A549 (cell line): ENCODE measurements around the gene GOT1. TPM values are rescaled to one million over a fixed set of nuclear protein-coding genes. Genes with fewer than 3 reads are reported as not detected.

Source experiments
- ATAC-seq, 2 experiments: fragments of 200-7000 bp in 1 of 2; fragments of >200 bp in 1 of 2; cut with Nextera tagmentation in 1 of 2; cut with Tn5 transposase in 1 of 2; 3 replicates each; pipeline versions ENCODE4 v1.8.0 to v1.9.1; 2018 to 2020; ENCODE audit warnings: mild to moderate bottlenecking in 1 of 2, moderate library complexity in 1 of 2
- CTCF ChIA-PET: fragments of 300-600 bp; sonication (Branson Sonifier 250); formaldehyde crosslinking; extraction: SDS; loops from one replicate; lab custom pipeline; 2021; ENCODE audit warnings: antibody characterized with exemption, inconsistent platforms; lab: Yijun Ruan, JAX
- POLR2A ChIA-PET: fragments of 350-600 bp; formaldehyde crosslinking; extraction: SDS; loops from one replicate; lab custom pipeline; 2021; ENCODE audit warnings: antibody characterized with exemption, inconsistent platforms; lab: Yijun Ruan, JAX
- DNase-seq, 2 experiments: peaks; one replicate each; pipeline versions ENCODE4 v3.0.0 to v3.0.0-alpha.2; 2011 to 2016; ENCODE audit warnings: low read depth in 1 of 2, low spot score in 1 of 2
- FAIRE-seq: peaks from 2 replicates; lab custom pipeline; 2011; peaks lifted over from hg19 to GRCh38; lab: Jason Lieb, UNC
- H3K27ac ChIP-seq, 2 experiments: fragments of >200 bp; sonication (Bioruptor Twin); formaldehyde crosslinking; 3 replicates each; pipeline ENCODE4 v1.5.1; 2016 to 2017
- H3K4me1 ChIP-seq: fragments of >200 bp; sonication (Bioruptor Twin); formaldehyde crosslinking; 3 replicates; pipeline ENCODE4 v1.6.1; 2016
- H3K4me2 ChIP-seq: fragments of >200 bp; sonication (Bioruptor Twin); formaldehyde crosslinking; 3 replicates; pipeline ENCODE4 v1.6.1; 2016
- H3K4me3 ChIP-seq: fragments of >200 bp; sonication (Bioruptor Twin); formaldehyde crosslinking; 3 replicates; pipeline ENCODE4 v1.5.1; 2016
- H3K9me3 ChIP-seq: fragments of >200 bp; sonication (Bioruptor Twin); formaldehyde crosslinking; 3 replicates; pipeline ENCODE4 v1.6.1; 2016
- ATOH8 ChIP-seq: fragments of 250-450 bp; sonication (Bioruptor Pico); IDR thresholded peaks from 2 replicates; pipeline ENCODE4 v1.5.0; 2020; ENCODE audit warnings: low read depth, mild to moderate bottlenecking, moderate library complexity
- BCL3 ChIP-seq: fragments of >200 bp; sonication (Bioruptor Twin); formaldehyde crosslinking; IDR thresholded peaks from 3 replicates; pipeline ENCODE4 v1.6.1; 2016
- CBX2 ChIP-seq: fragments of 200-600 bp; sonication (generic); IDR thresholded peaks from 2 replicates; pipeline ENCODE4 v1.6.1; 2016; ENCODE audit warnings: low read depth, mild to moderate bottlenecking, borderline replicate concordance
- CBX8 ChIP-seq: fragments of 200-600 bp; sonication (generic); IDR thresholded peaks from 2 replicates; pipeline ENCODE4 v1.6.1; 2016
- CHD2 ChIP-seq: fragments of 150-350 bp; IDR thresholded peaks from 2 replicates; pipeline ENCODE4 v1.6.1; 2014; ENCODE audit warnings: low read length; ENCODE audit not compliant: partially characterized antibody
- CHD4 ChIP-seq: fragments of 200-600 bp; sonication (generic); IDR thresholded peaks from 2 replicates; pipeline ENCODE4 v1.6.1; 2016; ENCODE audit warnings: antibody characterized with exemption, mild to moderate bottlenecking, borderline replicate concordance
- EHMT2 ChIP-seq: fragments of 200-600 bp; sonication (generic); IDR thresholded peaks from 2 replicates; pipeline ENCODE4 v1.6.1; 2016; ENCODE audit warnings: antibody characterized with exemption, low read depth, mild to moderate bottlenecking, moderate library complexity
- EP300 ChIP-seq, 2 experiments: fragments of >200 bp; sonication (Bioruptor Twin); formaldehyde crosslinking; IDR thresholded peaks; 2 replicates in 1 of 2; 3 replicates in 1 of 2; pipeline ENCODE4 v1.6.1; 2016 to 2017
- FOSL2 ChIP-seq, 2 experiments: fragments of 450-650 bp in 1 of 2; fragments of >200 bp in 1 of 2; sonication (Bioruptor Twin) in 1 of 2; formaldehyde crosslinking; IDR thresholded peaks; 2 replicates each; pipeline versions ENCODE4 v1.5.0 to v1.6.1; 2016 to 2020; ENCODE audit warnings: mild to moderate bottlenecking in 1 of 2, moderate library complexity in 1 of 2
- GATA3 ChIP-seq: IDR thresholded peaks from 2 replicates; pipeline ENCODE4 v1.6.1; 2012; ENCODE audit warnings: borderline replicate concordance
- HDAC2 ChIP-seq: fragments of 200-600 bp; sonication (generic); IDR thresholded peaks from 2 replicates; pipeline ENCODE4 v1.6.1; 2016
- HOXB13 ChIP-seq: fragments of 250-450 bp; sonication (Bioruptor Pico); IDR thresholded peaks from 2 replicates; pipeline ENCODE4 v1.5.0; 2020; ENCODE audit warnings: low read depth, mild to moderate bottlenecking, moderate library complexity
- JUN ChIP-seq, 2 experiments: fragments of >200 bp; sonication (Bioruptor Twin); formaldehyde crosslinking; IDR thresholded peaks; 2 replicates in 1 of 2; 3 replicates in 1 of 2; pipeline ENCODE4 v1.6.1; 2016 to 2017
- JUNB ChIP-seq: fragments of >200 bp; sonication (Bioruptor Twin); formaldehyde crosslinking; IDR thresholded peaks from 2 replicates; pipeline ENCODE4 v1.6.1; 2016
- MAZ ChIP-seq: fragments of 150-350 bp; IDR thresholded peaks from 2 replicates; pipeline ENCODE4 v1.6.1; 2014; ENCODE audit warnings: antibody characterized with exemption, low read depth, low read length, borderline replicate concordance
- MYC ChIP-seq: IDR thresholded peaks from 2 replicates; pipeline ENCODE4 v1.6.1; 2012; ENCODE audit warnings: mild to moderate bottlenecking, inconsistent platforms, low read length, improper control_type of control experiment, borderline replicate concordance
- NPAS2 ChIP-seq: fragments of 250-450 bp; sonication (Bioruptor Pico); IDR thresholded peaks from 2 replicates; pipeline ENCODE4 v1.8.0; 2022; ENCODE audit warnings: mild to moderate bottlenecking, moderate library complexity, borderline replicate concordance
- PBX3 ChIP-seq: IDR thresholded peaks from 2 replicates; pipeline ENCODE4 v1.6.1; 2012
- RCOR1 ChIP-seq: fragments of 150-350 bp; IDR thresholded peaks from 2 replicates; pipeline ENCODE4 v1.6.1; 2014; ENCODE audit warnings: antibody characterized with exemption, low read length, low read depth
- REST ChIP-seq: fragments of 200-600 bp; sonication (generic); IDR thresholded peaks from 2 replicates; pipeline ENCODE4 v1.6.1; 2016; ENCODE audit warnings: antibody characterized with exemption, mild to moderate bottlenecking, moderate library complexity
- RNF2 ChIP-seq: fragments of 200-600 bp; sonication (generic); IDR thresholded peaks from 2 replicates; pipeline ENCODE4 v1.6.1; 2016; ENCODE audit warnings: low read depth, mild to moderate bottlenecking, antibody characterized with exemption, moderate library complexity, borderline replicate concordance
- SREBF2 ChIP-seq: fragments of 450-650 bp; IDR thresholded peaks from 2 replicates; pipeline ENCODE4 v1.6.1; 2014; ENCODE audit warnings: mild to moderate bottlenecking, moderate library complexity
- TFCP2L1 ChIP-seq: fragments of 250-450 bp; sonication (Bioruptor Pico); IDR thresholded peaks from 2 replicates; pipeline ENCODE4 v1.5.0; 2021; ENCODE audit warnings: mild to moderate bottlenecking
- USF2 ChIP-seq: fragments of 450-650 bp; IDR thresholded peaks from 2 replicates; pipeline ENCODE4 v1.6.1; 2014; ENCODE audit warnings: antibody characterized with exemption
- ZFP36 ChIP-seq: fragments of 450-650 bp; IDR thresholded peaks from 2 replicates; pipeline ENCODE4 v1.6.1; 2014; ENCODE audit warnings: borderline replicate concordance; ENCODE audit not compliant: partially characterized antibody
- WGBS: methylation state at CpG from one replicate; pipeline ENCODE4 v1.1.6; 2017; ENCODE audit errors: missing lambda C conversion rate; 5-methylcytosine and 5-hydroxymethylcytosine counted together
- polyA plus RNA-seq, 4 experiments: library from polyadenylated mRNA; depleted of rRNA in 3 of 4; stranded (reverse); fragments of >200 nt; fragmentation: RNase III in 1 of 4; extraction: RNeasy Plus Mini Kit Qiagen cat#74134 plus additional on column Dnase treatment in 1 of 4; gene quantifications; 2 replicates in 3 of 4; 3 replicates in 1 of 4; pipeline ENCODE4 v1.2.3, GENCODE V29; 2011 to 2017

The GOT1 gene
- polyA plus RNA-seq, 2 of the 4 experiments (the other 2 are of a cell fraction) = 31.1 to 34.9 TPM

- no peak for DNase-seq
- Histone ChIP-seq H3K27ac (no peak overlapping the region), H3K4me2 (no peak overlapping the region)
- TF ChIP-seq ATOH8 (CRISPR knock-in tag) = no peak
- TF ChIP-seq BCL3 = no peak
- no peak for TF ChIP-seq CBX2
- TF ChIP-seq GATA3 = no peak
- no peak for TF ChIP-seq MAZ
- TF ChIP-seq RCOR1 = no peak
- no peak for TF ChIP-seq CHD2
- no peak for TF ChIP-seq CBX8
- TF ChIP-seq, all 56 proteins: peak for 0
- WGBS = 29% methylated on average over 3 of the region's 3 CpGs
- ATAC-seq (no peak), FAIRE-seq (no peak)
- ChIA-PET CTCF (interaction anchor here (1.8 to 6.3 kb wide), 2 partner anchors 13 to 164 kb away, joined by 4 to 37 read pairs; no protein-coding TSS in a partner anchor), POLR2A (no interaction called here)
- Histone ChIP-seq H3K9me3 (no peaks in the 10 kb centered on the region), H3K4me3 (no peak overlapping the region), H3K4me1 (no peaks in the 10 kb centered on the region)
These were observed 18.6 kb upstream of the GOT1 start for GRCh38 chr10:99449023-99449422.

- Histone ChIP-seq H3K4me2 (no peak overlapping the region), H3K9me3 (no peaks in the 10 kb centered on the region)
- whole genome bisulfite sequencing = 73% methylated on average over 16 of the region's 16 CpGs
- ATAC-seq = no peak
- CTCF ChIA-PET = interaction anchor here (0.7 to 4.0 kb wide), 4 partner anchors 8 to 167 kb away, joined by 3 to 30 read pairs (median 6); no protein-coding TSS in a partner anchor
- TF ChIP-seq USF2 (no peak), PBX3 (no peak), RNF2 (no peak), JUN (IDR thresholded peaks at IDR 0.05) (no peak), NPAS2 (CRISPR knock-in tag) (no peak), JUNB (no peak), RCOR1 (no peak), EP300 (IDR thresholded peaks at IDR 0.05) (no peak), HOXB13 (CRISPR knock-in tag) (no peak), MYC (no peak), EHMT2 (no peak), ZFP36 (no peak), HDAC2 (no peak), SREBF2 (no peak), BCL3 (no peak), FOSL2 (IDR thresholded peaks at IDR 0.05) (no peak), FOSL2 (CRISPR knock-in tag; IDR thresholded peaks at IDR 0.05) (no peak), CHD4 (no peak), ATOH8 (CRISPR knock-in tag) (no peak), REST (no peak), TFCP2L1 (CRISPR knock-in tag) (no peak)
- TF ChIP-seq, all 56 proteins: peak for 0
- no peak for FAIRE-seq
- Histone ChIP-seq H3K4me1 (no peaks in the 10 kb centered on the region), H3K27ac (no peak overlapping the region), H3K4me3 (no peak overlapping the region)
- POLR2A ChIA-PET = interaction anchor here (0.6 kb wide), 1 partner anchor 14 kb away, joined by 3 read pairs; the partner anchor contains the start of gene GOT1
- DNase-seq = no peak
These were observed 14.1 kb upstream of the GOT1 start for GRCh38 chr10:99444383-99445045.
